ENCODE results near the gene NDUFS8.
"Not testable (repeated sequence)": the region's sequence is repeated elsewhere in the genome, so short reads cannot be mapped to it uniquely, and the experiment has no call there.

The NDUFS8 gene

DNA sequence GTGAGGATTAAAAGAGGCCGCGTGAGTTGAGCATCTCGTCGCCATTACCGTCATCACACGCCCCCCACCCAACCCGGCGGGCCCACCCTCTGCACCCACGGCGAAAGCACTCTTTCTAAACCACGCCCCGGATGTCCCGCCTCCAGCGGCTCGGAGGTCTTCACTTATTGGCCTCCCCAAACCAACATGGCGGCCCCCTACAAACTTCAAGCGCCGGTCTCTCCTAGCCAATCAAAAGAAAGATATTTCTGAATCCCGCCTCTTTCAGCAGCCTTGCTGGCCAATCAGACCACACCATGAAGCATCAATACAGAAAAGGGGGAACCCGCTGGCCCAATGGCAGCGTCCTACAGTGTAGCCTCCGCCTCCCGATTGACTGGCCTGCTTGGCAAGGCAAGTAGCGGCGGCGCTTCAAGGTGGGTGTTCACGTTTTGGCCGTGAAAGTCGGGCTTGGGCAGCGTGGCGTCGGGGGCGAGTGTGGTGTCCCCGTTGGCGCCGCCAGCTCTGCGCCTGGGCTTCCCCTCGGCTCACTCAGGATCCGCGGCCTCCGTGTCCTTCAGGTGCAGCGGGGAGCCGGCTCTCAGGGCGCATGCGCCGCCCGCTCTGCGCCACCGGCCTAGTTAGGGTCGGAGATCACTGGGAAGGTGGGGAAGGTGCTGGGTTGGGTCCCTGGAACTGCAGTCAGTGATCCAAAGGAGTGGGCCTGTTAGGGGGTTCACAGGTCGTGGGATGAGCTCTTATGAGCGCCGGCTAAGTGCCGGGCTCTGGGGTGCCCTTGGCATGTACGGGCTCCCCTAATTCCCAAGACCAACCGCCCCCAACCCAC lies at the start of gene NDUFS8:
Gene NDUFS8 (plus strand): TSS at position 364 of the 826 bp plus-strand sequence. CDS start 1,471 bp downstream, outside the sequence.
- peak; percentile 99 for DNase-seq (ENCODE audit: low spot score)

GRCh38 chr11:67981226-67981625 lies 49.3 kb upstream of the NDUFS8 start:
- not testable (repeated sequence) for DNase-seq (ENCODE audit: low spot score)

DNA sequence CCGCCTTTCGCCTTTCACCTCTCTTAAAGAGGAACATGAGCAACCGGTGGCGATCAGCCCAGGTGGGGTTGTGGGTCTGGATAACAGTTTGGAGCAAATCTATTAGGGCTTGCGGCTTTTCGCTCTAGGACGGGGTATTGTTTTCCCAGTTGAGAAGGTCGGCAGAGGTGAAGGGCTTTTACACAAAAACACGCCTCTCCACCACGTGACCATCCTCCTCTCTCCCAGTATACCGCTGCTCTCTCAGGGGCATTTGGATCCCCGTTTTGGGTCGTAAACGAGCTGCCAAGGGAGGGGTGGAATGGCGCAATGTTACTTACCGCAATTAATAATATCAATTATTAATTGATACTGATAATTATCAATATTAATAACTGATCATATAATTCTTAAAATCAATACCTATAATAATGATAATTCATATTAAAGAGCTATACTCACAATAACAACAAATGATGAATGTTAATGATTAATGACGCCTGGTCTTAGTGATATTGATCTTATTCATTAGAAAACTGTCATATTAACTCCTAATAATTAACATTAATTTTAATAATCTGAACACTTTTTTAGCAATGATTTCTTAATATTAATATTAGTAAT lies 48.1 kb upstream of the NDUFS8 start:
- not testable (repeated sequence) for DNase-seq (ENCODE audit: low spot score)

GRCh38 chr11:67983951-67984350 lies 46.5 kb upstream of the NDUFS8 start:
- no peak for DNase-seq (ENCODE audit: low spot score)

- not testable (repeated sequence) for DNase-seq (ENCODE audit: low spot score)
Measured at GRCh38 chr11:67985302-67985701, 45.2 kb upstream of the NDUFS8 start.

- not testable (repeated sequence) for DNase-seq (ENCODE audit: low spot score)
Measured at GRCh38 chr11:67990546-67991346, 39.7 kb upstream of the NDUFS8 start.

- DNase-seq (ENCODE audit: low spot score): not testable (repeated sequence)
Measured at GRCh38 chr11:67991347-67992121, 38.9 kb upstream of the NDUFS8 start.

GRCh38 chr11:67993821-67994220 lies 36.7 kb upstream of the NDUFS8 start:
- DNase-seq (ENCODE audit: low spot score): peak; percentile 10

GRCh38 chr11:67994387-67994786 lies 36.1 kb upstream of the NDUFS8 start:
- not testable (repeated sequence) for DNase-seq (ENCODE audit: low spot score)

- DNase-seq (ENCODE audit: low spot score): not testable (repeated sequence)
Measured at GRCh38 chr11:67995129-67995528, 35.4 kb upstream of the NDUFS8 start.

GRCh38 chr11:67995579-67995978 lies 34.9 kb upstream of the NDUFS8 start:
- not testable (repeated sequence) for DNase-seq (ENCODE audit: low spot score)

DNA sequence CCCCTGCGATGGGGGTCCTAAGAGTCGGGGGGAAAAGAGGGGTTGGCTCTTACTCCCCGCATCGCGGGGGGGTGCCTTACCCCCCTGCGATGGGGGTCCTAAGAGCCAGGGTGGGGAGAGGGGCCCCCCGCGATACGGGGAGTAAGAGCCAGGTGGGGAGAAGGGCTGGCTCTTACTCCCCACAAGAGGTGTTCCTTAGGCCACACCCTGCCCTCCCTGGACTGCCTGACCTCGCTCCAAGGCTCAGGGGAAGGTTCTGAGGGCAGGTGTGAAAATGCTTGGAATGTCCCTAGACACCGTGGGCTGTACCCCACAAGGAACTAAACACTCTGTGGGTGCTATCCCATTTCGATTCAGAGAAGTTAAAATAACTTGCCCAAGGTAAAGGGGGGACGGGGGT lies 34.4 kb upstream of the NDUFS8 start:
- no peak for DNase-seq (ENCODE audit: low spot score)

DNA sequence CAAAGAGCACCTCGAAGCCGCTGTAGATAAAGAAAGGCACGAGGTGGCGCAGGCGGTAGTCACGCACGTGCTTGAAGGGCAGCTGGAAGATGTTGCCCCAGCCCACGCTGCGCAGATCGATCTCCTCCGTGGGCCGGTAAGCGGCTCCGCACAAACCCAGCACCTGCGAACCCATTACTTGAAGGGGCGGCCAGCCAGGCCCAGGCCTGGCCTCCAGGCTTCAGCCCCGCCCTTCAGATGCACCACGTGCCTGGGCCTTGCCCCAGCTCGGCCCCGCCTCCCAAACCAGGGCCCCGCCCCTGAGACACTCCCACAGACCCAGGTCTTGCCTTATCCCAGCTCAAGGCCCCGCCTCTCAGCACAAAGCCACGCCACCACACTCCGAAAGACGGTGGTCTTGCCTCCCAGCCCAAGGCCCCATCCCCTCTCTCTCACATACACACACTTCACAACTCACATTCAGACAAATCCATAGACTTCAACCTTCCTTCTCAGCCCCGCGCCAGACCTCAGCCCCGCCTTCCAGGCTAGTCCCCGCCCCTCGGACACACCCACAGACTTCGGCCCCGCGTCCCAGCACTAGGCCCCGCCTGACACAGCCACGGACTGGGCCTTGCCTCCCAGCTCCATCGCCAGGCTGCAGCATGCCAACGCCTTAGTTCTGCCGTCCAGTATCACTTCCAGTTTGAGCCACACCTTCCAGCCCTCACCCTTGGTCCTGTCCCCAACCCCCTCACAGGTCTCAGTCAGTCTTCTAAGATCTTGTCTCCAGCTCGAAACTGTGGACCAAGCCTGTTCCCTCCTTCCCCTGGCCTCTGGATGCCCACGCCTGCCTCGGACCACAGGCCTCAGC lies 33.6 kb upstream of the NDUFS8 start:
- peak; percentile 39 for DNase-seq (ENCODE audit: low spot score)

DNA sequence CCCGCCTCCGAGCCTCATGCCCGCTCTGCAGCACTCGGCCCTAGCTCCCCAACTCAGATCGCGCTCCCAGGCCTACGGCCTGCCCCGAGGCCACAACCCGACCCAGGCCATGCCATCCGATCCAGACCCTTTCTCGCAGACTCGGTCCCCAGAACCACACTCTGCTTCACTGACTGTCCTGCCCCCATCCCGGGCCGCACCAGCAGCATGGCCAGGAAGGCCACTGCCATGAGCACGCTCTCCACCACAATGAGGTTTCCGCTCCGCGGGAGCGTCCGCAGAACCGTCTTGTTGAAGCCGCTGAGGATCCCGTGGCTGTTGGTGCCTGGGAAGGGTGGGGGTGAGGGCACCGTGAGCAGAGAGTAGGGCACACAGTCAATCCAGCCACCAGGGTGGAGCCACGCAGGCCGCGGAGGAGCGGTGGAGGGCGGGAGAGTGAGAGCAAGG lies 33.0 kb upstream of the NDUFS8 start:
- DNase-seq (ENCODE audit: low spot score): peak; percentile 2

DNA sequence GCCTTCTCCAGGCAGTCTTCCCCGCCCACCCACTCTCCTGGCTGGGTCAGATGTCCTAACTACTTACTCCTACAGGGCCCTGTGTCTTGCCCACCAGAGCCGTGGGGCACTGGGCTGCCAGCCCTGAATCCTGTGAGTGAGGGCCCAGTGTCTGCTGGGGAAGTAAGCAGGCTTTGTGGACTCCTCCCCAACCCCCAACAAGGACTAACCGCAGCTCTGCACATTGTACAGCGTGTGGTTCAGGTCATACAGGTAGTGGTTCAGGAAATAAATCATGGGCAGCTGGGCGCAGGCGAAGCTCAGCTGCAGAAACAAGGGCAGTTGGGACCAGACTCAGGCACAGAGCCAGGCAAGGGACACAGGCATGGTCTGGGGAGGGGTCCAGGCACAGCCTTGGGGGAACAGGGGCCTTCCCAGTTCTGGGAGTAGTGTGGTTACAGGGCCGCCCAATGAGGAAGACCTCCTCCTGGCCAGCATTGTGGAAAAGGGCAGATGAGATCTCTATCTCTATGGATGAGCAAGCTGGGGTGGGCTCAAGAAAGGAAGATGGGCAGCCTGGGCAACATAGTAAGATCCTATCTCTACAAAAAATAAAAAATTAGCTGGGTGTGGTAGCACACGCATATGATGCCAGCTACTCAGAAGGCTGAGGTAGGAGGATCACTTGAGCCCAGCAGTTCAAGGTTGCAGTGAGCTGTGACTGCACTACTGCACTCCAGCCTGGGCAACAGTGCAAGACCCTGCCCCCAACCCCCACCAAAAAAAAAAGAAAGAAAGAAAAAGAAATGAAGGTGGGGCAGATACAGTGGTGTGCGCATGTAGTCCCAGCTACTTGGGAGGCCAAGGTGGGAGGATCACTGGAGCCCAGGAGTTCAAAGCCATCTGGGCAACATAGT lies 32.1 kb upstream of the NDUFS8 start:
- DNase-seq (ENCODE audit: low spot score): peak; percentile 1

GRCh38 chr11:67999201-67999629 lies 31.3 kb upstream of the NDUFS8 start:
- DNase-seq (ENCODE audit: low spot score): no peak

GRCh38 chr11:67999704-68000103 lies 30.8 kb upstream of the NDUFS8 start:
- no peak for DNase-seq (ENCODE audit: low spot score)

DNA sequence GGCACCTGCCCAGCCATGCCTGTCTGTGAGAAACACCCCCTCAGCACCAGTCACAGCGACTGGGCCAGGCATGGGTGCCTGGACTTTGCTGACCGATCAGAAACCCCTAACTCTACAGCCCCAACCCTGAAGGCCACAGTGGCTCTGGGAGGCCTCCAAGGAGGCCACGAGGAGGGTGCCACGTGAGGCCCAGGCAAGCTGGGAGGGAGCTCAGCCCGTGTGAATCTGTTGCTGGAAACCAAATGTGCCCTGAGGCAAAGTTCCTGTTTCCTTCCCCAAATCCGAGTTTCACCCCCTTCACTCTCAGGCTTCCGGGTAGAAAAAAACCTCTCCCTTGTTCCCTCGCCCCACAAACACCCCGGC lies 27.9 kb upstream of the NDUFS8 start:
- DNase-seq (ENCODE audit: low spot score): peak; percentile 45
